Right lobe of liver (tissue), 4 donors: ENCODE measurements around the gene SPARCL1.

Experiments used
- CTCF ChIP-seq, 4 donors: fragments of 200-600 bp in 3 of 4; fragments of 450-650 bp in 1 of 4; IDR thresholded peaks; one replicate each; pipeline versions ENCODE4 v1.5.1 to v1.8.0; 2016 to 2022; ENCODE audit warnings: antibody characterized with exemption in 4 of 4, mild to moderate bottlenecking in 2 of 4
- POLR2A ChIP-seq: fragments of 450-650 bp; IDR thresholded peaks from one replicate; pipeline ENCODE4 v1.6.1; 2017; ENCODE audit warnings: antibody characterized with exemption, mild to moderate bottlenecking
- donor health status: DM: no; HTN: no; CAD: no.
- donor health status: DM: no; HTN: no; CAD: no.
- donor health status: DM: no; HTN: yes; CAD: no.

GRCh38 chr4:87511500-87511899 is 17.7 kb downstream of the SPARCL1 start:
- TF ChIP-seq CTCF (IDR thresholded peaks at IDR 0.05) (no peak), POLR2A (no peak)
